Skeletal muscle tissue (tissue), 4 donors: ENCODE results near the gene RAPSN. TPM values are rescaled to one million over a fixed set of nuclear protein-coding genes. Genes with fewer than 3 reads are reported as not detected.

ENCODE experiments used
- H3K27ac ChIP-seq: one replicate; pipeline ENCODE4 v1.7.0; 2013; ENCODE audit warnings: mild to moderate bottlenecking, low read depth, low read length, inconsistent platforms
- H3K27me3 ChIP-seq, 3 donors: one replicate each; pipeline ENCODE4 v1.7.0; 2013; ENCODE audit warnings: low read length in 3 of 3; ENCODE audit not compliant: control insufficient read depth in 3 of 3, insufficient read depth in 3 of 3
- H3K36me3 ChIP-seq, 3 donors: one replicate each; pipeline ENCODE4 v1.7.0; 2013; ENCODE audit warnings: low read length in 3 of 3; ENCODE audit not compliant: control insufficient read depth in 3 of 3, insufficient read depth in 3 of 3
- H3K4me1 ChIP-seq, 3 donors: one replicate each; pipeline ENCODE4 v1.7.0; 2013; ENCODE audit warnings: low read length in 3 of 3, mild to moderate bottlenecking in 3 of 3; ENCODE audit not compliant: control insufficient read depth in 3 of 3, insufficient read depth in 3 of 3
- H3K4me3 ChIP-seq, 3 donors: one replicate each; pipeline ENCODE4 v1.7.0; 2013; ENCODE audit warnings: low read length in 3 of 3
- H3K9ac ChIP-seq, 3 donors: one replicate each; pipeline ENCODE4 v1.7.0; 2013; ENCODE audit warnings: low read length in 3 of 3, mild to moderate bottlenecking in 3 of 3, moderate library complexity in 2 of 3, low read depth in 1 of 3
- H3K9me3 ChIP-seq, 3 donors: one replicate each; pipeline ENCODE4 v1.7.0; 2013; ENCODE audit warnings: low read length in 3 of 3; ENCODE audit not compliant: control insufficient read depth in 3 of 3
- total RNA-seq: library from RNA; depleted of rRNA; stranded (reverse); fragments of >200 nt; gene quantifications from one replicate; pipeline ENCODE4 v1.2.3, GENCODE V29; 2014
- donor health status: Osteomylitis.

RAPSN gene
- total RNA-seq, 1 donor from 2014 or later, result 44.9 TPM

- no peaks in the 10 kb centered on the region for H3K27me3 ChIP-seq
- peak overlapping the region in 2 of 3 donors; percentile 50 to 61 for H3K9ac ChIP-seq
- H3K4me1 ChIP-seq, result peaks cover 18 to 20% (median 18%) of the 10 kb centered on the region in 3 donors
- no peaks in the 10 kb centered on the region for H3K9me3 ChIP-seq
- H3K27ac ChIP-seq, result no peak overlapping the region
- peaks cover 0 to 5% (median 4%) of the 10 kb centered on the region in 3 donors for H3K36me3 ChIP-seq
- H3K4me3 ChIP-seq, result peak overlapping the region in 1 of 3 donors; percentile 13
Observed at GRCh38 chr11:47437746-47438418, 11.1 kb downstream of the RAPSN start.

- Histone ChIP-seq H3K4me1 (peaks cover 12 to 15% (median 14%) of the 10 kb centered on the region in 3 donors), H3K27me3 (no peaks in the 10 kb centered on the region), H3K4me3 (no peak overlapping the region), H3K9ac (peak overlapping the region in 2 of 3 donors; percentile 50 to 61), H3K27ac (no peak overlapping the region), H3K36me3 (peaks cover 0 to 5% (median 4%) of the 10 kb centered on the region in 3 donors), H3K9me3 (no peaks in the 10 kb centered on the region)
Observed at GRCh38 chr11:47437218-47437745, 11.7 kb downstream of the RAPSN start.

GRCh38 chr11:47436726-47437125, 12.2 kb downstream of the RAPSN start:
- Histone ChIP-seq H3K36me3 (peaks cover 0 to 4% (median 4%) of the 10 kb centered on the region in 3 donors), H3K27me3 (no peaks in the 10 kb centered on the region), H3K4me3 (no peak overlapping the region), H3K9me3 (no peaks in the 10 kb centered on the region), H3K4me1 (peaks cover 11 to 18% (median 16%) of the 10 kb centered on the region in 3 donors), H3K27ac (no peak overlapping the region), H3K9ac (no peak overlapping the region)

- Histone ChIP-seq H3K9me3 (no peaks in the 10 kb centered on the region), H3K27me3 (no peaks in the 10 kb centered on the region), H3K9ac (no peak overlapping the region), H3K4me3 (no peak overlapping the region), H3K27ac (no peak overlapping the region), H3K36me3 (no peaks in the 10 kb centered on the region), H3K4me1 (peaks cover 11 to 23% (median 20%) of the 10 kb centered on the region in 3 donors)
Observed at GRCh38 chr11:47435687-47436086, 13.2 kb downstream of the RAPSN start.

- peaks cover 11 to 23% (median 20%) of the 10 kb centered on the region in 3 donors for H3K4me1 ChIP-seq
- H3K27me3 ChIP-seq, result no peaks in the 10 kb centered on the region
- no peak overlapping the region for H3K27ac ChIP-seq
- no peaks in the 10 kb centered on the region for H3K9me3 ChIP-seq
- no peaks in the 10 kb centered on the region for H3K36me3 ChIP-seq
- H3K4me3 ChIP-seq, result no peak overlapping the region
- no peak overlapping the region for H3K9ac ChIP-seq
Observed at GRCh38 chr11:47434011-47434786, 14.7 kb downstream of the RAPSN start.

GRCh38 chr11:47433157-47433556, 15.8 kb downstream of the RAPSN start:
- no peak overlapping the region for H3K27ac ChIP-seq
- no peaks in the 10 kb centered on the region for H3K36me3 ChIP-seq
- no peak overlapping the region for H3K4me3 ChIP-seq
- no peaks in the 10 kb centered on the region for H3K27me3 ChIP-seq
- H3K4me1 ChIP-seq, result peaks cover 10 to 22% (median 20%) of the 10 kb centered on the region in 3 donors
- H3K9me3 ChIP-seq, result no peaks in the 10 kb centered on the region
- no peak overlapping the region for H3K9ac ChIP-seq

GRCh38 chr11:47431356-47432083, 17.4 kb downstream of the RAPSN start:
- Histone ChIP-seq H3K9ac (no peak overlapping the region), H3K9me3 (no peaks in the 10 kb centered on the region), H3K27ac (no peak overlapping the region), H3K4me1 (peaks cover 0 to 12% (median 12%) of the 10 kb centered on the region in 3 donors), H3K36me3 (no peaks in the 10 kb centered on the region), H3K27me3 (no peaks in the 10 kb centered on the region), H3K4me3 (no peak overlapping the region)

- no peaks in the 10 kb centered on the region for H3K36me3 ChIP-seq
- peaks cover under 1 to 13% (median 13%) of the 10 kb centered on the region in 3 donors for H3K4me1 ChIP-seq
- H3K9me3 ChIP-seq, result no peaks in the 10 kb centered on the region
- H3K9ac ChIP-seq, result no peak overlapping the region
- H3K27ac ChIP-seq, result no peak overlapping the region
- H3K4me3 ChIP-seq, result no peak overlapping the region
- no peaks in the 10 kb centered on the region for H3K27me3 ChIP-seq
Observed at GRCh38 chr11:47430524-47430923, 18.4 kb downstream of the RAPSN start.

GRCh38 chr11:47426062-47426956, 22.6 kb downstream of the RAPSN start, which contains the start of gene PSMC3:
TSS of gene PSMC3 (minus strand) at chr11:47426439. CDS start at chr11:47426279, 160 bp downstream.
- H3K4me1 ChIP-seq, result peaks cover 18 to 28% (median 20%) of the 10 kb centered on the region in 3 donors
- no peaks in the 10 kb centered on the region for H3K9me3 ChIP-seq
- peak within 1 kb of the TSS; percentile 89 to 98 (median 97) for H3K4me3 ChIP-seq
- H3K27me3 ChIP-seq, result no peaks in the 10 kb centered on the region
- H3K36me3 ChIP-seq, result peaks cover 28 to 33% (median 31%) of the 10 kb centered on the region in 3 donors
- peak within 1 kb of the TSS; percentile 96 for H3K27ac ChIP-seq
- H3K9ac ChIP-seq, result peak within 1 kb of the TSS; percentile 97 to 99 (median 99)
